ENCODE data around the gene FOXK2. TPM values are rescaled to one million over a fixed set of nuclear protein-coding genes. Genes with fewer than 3 reads are reported as not detected.

FOXK2 gene
- total RNA-seq, 1 experiment from 2014 or later, result 78.9 TPM

DNA sequence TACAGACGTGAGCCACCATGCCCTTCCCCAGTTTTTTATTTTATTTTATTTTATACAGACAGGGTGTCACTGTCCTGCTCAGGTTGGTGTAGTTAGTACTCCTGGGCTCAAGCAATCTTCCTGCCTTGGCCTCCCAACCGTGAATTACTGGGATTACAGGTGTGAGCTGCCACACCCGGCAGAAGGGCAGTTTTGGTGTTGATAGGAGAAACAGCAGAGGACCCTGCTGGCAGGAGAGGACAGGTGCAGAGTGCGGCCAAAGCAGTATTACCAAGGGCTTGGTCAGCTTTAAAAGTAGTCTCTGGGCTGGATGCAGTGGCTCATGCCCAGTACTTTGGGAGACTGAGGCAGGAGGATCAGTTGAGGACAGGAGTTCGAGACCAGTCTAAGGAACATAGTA lies 22.9 kb downstream of the FOXK2 start:
- peaks cover 94% of the 10 kb centered on the region for H3K79me2 ChIP-seq (ENCODE audit: low read depth)
- no peaks in the 10 kb centered on the region for H3K9me2 ChIP-seq (ENCODE audit: insufficient read depth)
- no peaks in the 10 kb centered on the region for H3K4me1 ChIP-seq (replicated peaks; ENCODE audit: insufficient read depth)
- peaks cover 75% of the 10 kb centered on the region for H4K20me1 ChIP-seq (ENCODE audit: insufficient read depth)
- H3K4me3 ChIP-seq, result no peak overlapping the region
- ChIA-PET CTCF (no interaction called here), POLR2A (ENCODE audit: unreplicated experiment) (interaction anchor here (0.5 kb wide), 1 partner anchor 507 kb away, joined by 3 read pairs; no protein-coding TSS in a partner anchor)
- no peak overlapping the region for H2AFZ ChIP-seq
- no peak for DNase-seq
- BruUV-seq (replicated peaks), result no TSS peak
- no peak overlapping the region for H3K4me2 ChIP-seq
- no peaks in the 10 kb centered on the region for H3F3A ChIP-seq (ENCODE audit: insufficient read depth, low read depth)
- intact Hi-C loops (cut with micrococcal nuclease; ENCODE audit: unreplicated experiment), result no loop called here
- no peaks in the 10 kb centered on the region for H3K9me3 ChIP-seq (ENCODE audit: insufficient read depth, low read depth)
- H3K27me3 ChIP-seq (ENCODE audit: insufficient read depth, low read depth), result no peaks in the 10 kb centered on the region
- no peak overlapping the region for H3K27ac ChIP-seq
- no peak for TF ChIP-seq EZH2 (IDR thresholded peaks at IDR 0.05; ENCODE audit: low read depth)
- TF ChIP-seq, protein P1, sequence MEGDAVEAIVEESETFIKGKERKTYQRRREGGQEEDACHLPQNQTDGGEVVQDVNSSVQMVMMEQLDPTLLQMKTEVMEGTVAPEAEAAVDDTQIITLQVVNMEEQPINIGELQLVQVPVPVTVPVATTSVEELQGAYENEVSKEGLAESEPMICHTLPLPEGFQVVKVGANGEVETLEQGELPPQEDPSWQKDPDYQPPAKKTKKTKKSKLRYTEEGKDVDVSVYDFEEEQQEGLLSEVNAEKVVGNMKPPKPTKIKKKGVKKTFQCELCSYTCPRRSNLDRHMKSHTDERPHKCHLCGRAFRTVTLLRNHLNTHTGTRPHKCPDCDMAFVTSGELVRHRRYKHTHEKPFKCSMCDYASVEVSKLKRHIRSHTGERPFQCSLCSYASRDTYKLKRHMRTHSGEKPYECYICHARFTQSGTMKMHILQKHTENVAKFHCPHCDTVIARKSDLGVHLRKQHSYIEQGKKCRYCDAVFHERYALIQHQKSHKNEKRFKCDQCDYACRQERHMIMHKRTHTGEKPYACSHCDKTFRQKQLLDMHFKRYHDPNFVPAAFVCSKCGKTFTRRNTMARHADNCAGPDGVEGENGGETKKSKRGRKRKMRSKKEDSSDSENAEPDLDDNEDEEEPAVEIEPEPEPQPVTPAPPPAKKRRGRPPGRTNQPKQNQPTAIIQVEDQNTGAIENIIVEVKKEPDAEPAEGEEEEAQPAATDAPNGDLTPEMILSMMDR (conservative IDR thresholded peaks at IDR 0.05), result no peak
- H3K36me3 ChIP-seq (ENCODE audit: low read depth), result no peaks in the 10 kb centered on the region

DNA sequence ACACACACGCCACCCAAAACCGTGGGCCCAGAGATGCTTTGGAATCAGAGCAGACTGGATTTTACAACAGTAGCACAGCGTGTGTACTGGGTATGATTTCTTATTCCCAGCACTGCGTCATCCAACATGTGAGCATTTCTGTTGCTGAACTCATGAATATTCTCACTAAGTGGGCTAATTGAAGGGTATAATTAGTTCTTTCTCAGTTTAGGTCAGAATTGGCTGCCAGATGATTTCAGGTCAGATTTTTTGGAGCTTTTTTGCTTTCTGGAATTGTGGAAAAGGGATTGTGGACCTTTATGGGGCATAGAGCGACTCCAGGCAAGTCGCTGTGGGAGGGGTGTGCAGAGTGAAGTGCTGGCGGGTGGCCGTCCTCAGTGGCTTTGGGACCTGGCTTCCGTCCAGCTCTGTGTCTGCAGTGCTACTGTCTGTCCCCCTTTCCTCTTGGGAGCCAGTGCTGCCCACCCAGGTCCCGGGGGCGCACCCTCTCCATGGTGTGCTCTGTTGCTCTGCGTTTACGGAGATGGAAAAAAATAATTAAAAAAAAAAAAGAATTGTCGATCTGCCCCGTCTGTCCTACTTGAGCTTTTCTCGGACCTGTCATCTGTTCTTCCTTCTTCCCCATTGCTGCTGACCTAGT lies 25.0 kb downstream of the FOXK2 start:
- no peaks in the 10 kb centered on the region for H3F3A ChIP-seq (ENCODE audit: insufficient read depth, low read depth)
- peaks cover 79% of the 10 kb centered on the region for H4K20me1 ChIP-seq (ENCODE audit: insufficient read depth)
- TF ChIP-seq, protein P1 (conservative IDR thresholded peaks at IDR 0.05), result no peak
- no peak for TF ChIP-seq EZH2 (IDR thresholded peaks at IDR 0.05; ENCODE audit: low read depth)
- intact Hi-C loops (cut with micrococcal nuclease; ENCODE audit: unreplicated experiment), result no loop called here
- no peak for DNase-seq
- H3K79me2 ChIP-seq (ENCODE audit: low read depth), result peaks cover 95% of the 10 kb centered on the region
- no peaks in the 10 kb centered on the region for H3K9me3 ChIP-seq (ENCODE audit: insufficient read depth, low read depth)
- H2AFZ ChIP-seq, result no peak overlapping the region
- no peaks in the 10 kb centered on the region for H3K27me3 ChIP-seq (ENCODE audit: insufficient read depth, low read depth)
- H3K4me2 ChIP-seq, result no peak overlapping the region
- POLR2A ChIA-PET (ENCODE audit: unreplicated experiment), result no interaction called here
- no peaks in the 10 kb centered on the region for H3K9me2 ChIP-seq (ENCODE audit: insufficient read depth)
- no peak overlapping the region for H3K4me3 ChIP-seq
- no peak overlapping the region for H3K27ac ChIP-seq
- H3K36me3 ChIP-seq (ENCODE audit: low read depth), result no peaks in the 10 kb centered on the region
- CTCF ChIA-PET, result no interaction called here
- H3K4me1 ChIP-seq (replicated peaks; ENCODE audit: insufficient read depth), result no peaks in the 10 kb centered on the region
- BruUV-seq (replicated peaks), result no TSS peak

DNA sequence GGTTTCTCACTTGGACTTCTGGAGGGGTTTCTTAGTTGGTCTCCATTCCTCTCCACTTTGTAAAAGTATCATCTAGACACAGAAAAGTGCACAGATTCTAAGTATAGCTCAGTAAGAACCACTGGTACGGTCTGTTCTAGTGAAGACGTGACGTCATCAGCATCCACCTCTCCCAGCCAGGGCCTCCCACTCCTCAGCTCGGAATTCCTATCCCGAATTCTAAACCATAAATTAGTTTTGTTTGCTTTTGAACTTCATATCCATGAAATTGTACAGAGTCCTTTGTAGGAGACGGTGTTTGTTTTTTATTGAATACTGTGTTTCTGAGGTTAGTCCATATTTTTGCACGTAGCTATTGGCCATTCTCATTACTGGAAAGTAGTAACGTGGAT lies 25.5 kb downstream of the FOXK2 start:
- TF ChIP-seq EZH2 (IDR thresholded peaks at IDR 0.05; ENCODE audit: low read depth), result no peak
- TF ChIP-seq, protein P1 (conservative IDR thresholded peaks at IDR 0.05), result no peak
- BruUV-seq (replicated peaks), result no TSS peak
- no peak overlapping the region for H3K4me3 ChIP-seq
- ChIA-PET POLR2A (ENCODE audit: unreplicated experiment) (no interaction called here), CTCF (no interaction called here)
- H2AFZ ChIP-seq, result no peak overlapping the region
- no peaks in the 10 kb centered on the region for H3K27me3 ChIP-seq (ENCODE audit: insufficient read depth, low read depth)
- intact Hi-C loops (cut with micrococcal nuclease; ENCODE audit: unreplicated experiment), result no loop called here
- no peaks in the 10 kb centered on the region for H3K36me3 ChIP-seq (ENCODE audit: low read depth)
- H3K4me1 ChIP-seq (replicated peaks; ENCODE audit: insufficient read depth), result no peaks in the 10 kb centered on the region
- H3F3A ChIP-seq (ENCODE audit: insufficient read depth, low read depth), result no peaks in the 10 kb centered on the region
- no peak overlapping the region for H3K4me2 ChIP-seq
- peaks cover 78% of the 10 kb centered on the region for H4K20me1 ChIP-seq (ENCODE audit: insufficient read depth)
- no peaks in the 10 kb centered on the region for H3K9me2 ChIP-seq (ENCODE audit: insufficient read depth)
- peaks cover 95% of the 10 kb centered on the region for H3K79me2 ChIP-seq (ENCODE audit: low read depth)
- no peaks in the 10 kb centered on the region for H3K9me3 ChIP-seq (ENCODE audit: insufficient read depth, low read depth)
- no peak overlapping the region for H3K27ac ChIP-seq
- no peak for DNase-seq

All from PC-9 (cell line).